H9 (cell line): ENCODE results near the gene KRT32. TPM values are rescaled to one million over a fixed set of nuclear protein-coding genes. Genes with fewer than 3 reads are reported as not detected.

Experiments
- DNase-seq: peaks from one replicate; pipeline ENCODE4 v3.0.0-alpha.2; 2017
- H2AFZ ChIP-seq: one replicate; pipeline ENCODE4 v1.6.1; 2013; ENCODE audit warnings: mild to moderate bottlenecking, low read length, control low read depth, moderate library complexity
- H2AK5ac ChIP-seq: 2 replicates; pipeline ENCODE4 v1.6.1; 2013; ENCODE audit warnings: low read length, control low read depth, mixed read lengths; ENCODE audit not compliant: insufficient read length
- H2BK120ac ChIP-seq: one replicate; pipeline ENCODE4 v1.6.1; 2013; ENCODE audit warnings: low read depth, mild to moderate bottlenecking, low read length, control low read depth, inconsistent platforms; ENCODE audit not compliant: poor library complexity, severe bottlenecking
- H2BK12ac ChIP-seq: 2 replicates; pipeline ENCODE4 v1.6.1; 2013; ENCODE audit warnings: low read length, control low read depth, mixed read lengths, low read depth; ENCODE audit not compliant: insufficient read length
- H2BK15ac ChIP-seq: 2 replicates; pipeline ENCODE4 v1.6.1; 2013; ENCODE audit warnings: low read depth, low read length, control low read depth
- H2BK20ac ChIP-seq: one replicate; pipeline ENCODE4 v1.6.1; 2013; ENCODE audit warnings: low read depth, mild to moderate bottlenecking, low read length, control low read depth, inconsistent platforms; ENCODE audit not compliant: poor library complexity, severe bottlenecking
- H2BK5ac ChIP-seq: 2 replicates; pipeline ENCODE4 v1.6.1; 2013; ENCODE audit warnings: low read length, control low read depth, mixed read lengths; ENCODE audit not compliant: insufficient read length
- H3K14ac ChIP-seq: 2 replicates; pipeline ENCODE4 v1.6.1; 2013; ENCODE audit warnings: low read length, control low read depth; ENCODE audit not compliant: insufficient read depth
- H3K18ac ChIP-seq: 2 replicates; pipeline ENCODE4 v1.6.1; 2013; ENCODE audit warnings: low read depth, mild to moderate bottlenecking, mixed read lengths, low read length, control low read depth; ENCODE audit not compliant: insufficient read length
- H3K23ac ChIP-seq: 2 replicates; pipeline ENCODE4 v1.6.1; 2013; ENCODE audit warnings: low read length, control low read depth, mixed read lengths, low read depth; ENCODE audit not compliant: insufficient read length
- H3K23me2 ChIP-seq: 2 replicates; pipeline ENCODE4 v1.6.1; 2013; ENCODE audit warnings: low read depth, mild to moderate bottlenecking, mixed read lengths, low read length, control low read depth; ENCODE audit not compliant: insufficient read length, poor library complexity, severe bottlenecking
- H3K27ac ChIP-seq: 2 replicates; pipeline ENCODE4 v1.5.1; 2013; ENCODE audit warnings: low read length, control low read depth, mixed read lengths, low read depth; ENCODE audit not compliant: insufficient read length
- H3K27me3 ChIP-seq: 2 replicates; pipeline ENCODE4 v1.6.1; 2013; ENCODE audit warnings: low read length, control low read depth, inconsistent platforms; ENCODE audit not compliant: insufficient read depth
- H3K4ac ChIP-seq: 2 replicates; pipeline ENCODE4 v1.6.1; 2013; ENCODE audit warnings: low read depth, mild to moderate bottlenecking, control low read depth, inconsistent platforms, low read length, moderate library complexity
- H3K4me1 ChIP-seq: 2 replicates; pipeline ENCODE4 v1.6.1; 2013; ENCODE audit warnings: low read length, control low read depth, inconsistent platforms; ENCODE audit not compliant: insufficient read depth
- H3K4me2 ChIP-seq: 2 replicates; pipeline ENCODE4 v1.6.1; 2013; ENCODE audit warnings: low read length, control low read depth, mixed read lengths; ENCODE audit not compliant: insufficient read length, insufficient read depth
- H3K56ac ChIP-seq: 2 replicates; pipeline ENCODE4 v1.6.1; 2013; ENCODE audit warnings: low read depth, mild to moderate bottlenecking, mixed read lengths, low read length, control low read depth; ENCODE audit not compliant: insufficient read length
- H3K79me1 ChIP-seq: 2 replicates; pipeline ENCODE4 v1.6.1; 2013; ENCODE audit warnings: low read depth, mild to moderate bottlenecking, moderate library complexity, low read length, control low read depth, inconsistent platforms; ENCODE audit not compliant: insufficient read depth, poor library complexity, severe bottlenecking
- H3K79me2 ChIP-seq: 2 replicates; pipeline ENCODE4 v1.6.1; 2013; ENCODE audit warnings: low read length, control low read depth, inconsistent platforms; ENCODE audit not compliant: insufficient read depth
- H3K9ac ChIP-seq: 2 replicates; pipeline ENCODE4 v1.6.1; 2013; ENCODE audit warnings: low read length, control low read depth, mixed read lengths; ENCODE audit not compliant: insufficient read length; ENCODE audit errors: extremely low read depth
- H3K9me3 ChIP-seq: one replicate; pipeline ENCODE4 v1.6.1; 2013; ENCODE audit warnings: low read depth, low read length, inconsistent platforms; ENCODE audit not compliant: control insufficient read depth
- H3T11ph ChIP-seq: one replicate; pipeline ENCODE4 v1.6.1; 2013; ENCODE audit warnings: mild to moderate bottlenecking, low read length, control low read depth, inconsistent platforms
- H4K20me1 ChIP-seq: one replicate; pipeline ENCODE4 v1.6.1; 2013; ENCODE audit not compliant: control insufficient read depth, insufficient read length, insufficient read depth
- H4K5ac ChIP-seq: 2 replicates; pipeline ENCODE4 v1.6.1; 2013; ENCODE audit warnings: low read depth, mild to moderate bottlenecking, mixed read lengths, low read length, control low read depth; ENCODE audit not compliant: insufficient read length
- H4K8ac ChIP-seq: replicated peaks from 2 replicates; pipeline ENCODE4 v1.6.1; 2013; ENCODE audit warnings: low read length, control low read depth, mixed read lengths, low read depth; ENCODE audit not compliant: insufficient read length
- H4K91ac ChIP-seq: 2 replicates; pipeline ENCODE4 v1.6.1; 2013; ENCODE audit warnings: low read depth, mild to moderate bottlenecking, moderate library complexity, mixed read lengths, low read length, control low read depth; ENCODE audit not compliant: insufficient read length
- H3K27ac Mint-ChIP-seq, 3 experiments: 2 replicates in 2 of 3; 3 replicates in 1 of 3; pipeline ENCODE4 v1.8.0; 2020 to 2021; ENCODE audit warnings: mixed read lengths in 3 of 3, mild to moderate bottlenecking in 1 of 3, moderate library complexity in 1 of 3
- H3K27me3 Mint-ChIP-seq: 2 replicates; pipeline ENCODE4 v1.8.0; 2021; ENCODE audit warnings: low read depth, mild to moderate bottlenecking, moderate library complexity, mixed read lengths
- H3K36me3 Mint-ChIP-seq, 3 experiments: 2 replicates in 2 of 3; 3 replicates in 1 of 3; pipeline ENCODE4 v1.8.0; 2020 to 2021; ENCODE audit warnings: low read depth in 3 of 3, mixed read lengths in 3 of 3; ENCODE audit not compliant: insufficient read depth in 1 of 3
- H3K4me1 Mint-ChIP-seq, 2 experiments: 2 replicates each; pipeline ENCODE4 v1.8.0; 2020; ENCODE audit warnings: mixed read lengths in 2 of 2
- H3K4me3 Mint-ChIP-seq, 2 experiments: 2 replicates in 1 of 2; 3 replicates in 1 of 2; pipeline ENCODE4 v1.8.0; 2020 to 2021; ENCODE audit warnings: mild to moderate bottlenecking in 2 of 2, mixed read lengths in 2 of 2, moderate library complexity in 1 of 2
- H3K9me3 Mint-ChIP-seq, 2 experiments: 2 replicates in 1 of 2; 3 replicates in 1 of 2; pipeline ENCODE4 v1.8.0; 2020; ENCODE audit warnings: mild to moderate bottlenecking in 2 of 2, mixed read lengths in 2 of 2, moderate library complexity in 1 of 2
- WGBS: extraction: QIAGEN DNeasy Blood & Tissue Kit; methylation state at CpG from one replicate; pipeline ENCODE4 v1.1.7; 2013; ENCODE audit warnings: missing lambda C conversion rate, low lambda C conversion rate, mixed read lengths; ENCODE audit not compliant: insufficient read length; ENCODE audit errors: extremely low coverage; 5-methylcytosine and 5-hydroxymethylcytosine counted together
- total RNA-seq: library from RNA; stranded (reverse); gene quantifications from 2 replicates; pipeline ENCODE4 v1.2.1, GENCODE V29; 2021
- TF ChIP-seq, protein P1 (sequence below): fragments of 200-600 bp; sonication (generic); conservative IDR thresholded peaks from 3 replicates; pipeline ENCODE4 v1.8.0; 2021; ENCODE audit warnings: antibody characterized with exemption, mild to moderate bottlenecking

Gene KRT32
- total RNA-seq, 1 experiment from 2014 or later = not detected

DNA sequence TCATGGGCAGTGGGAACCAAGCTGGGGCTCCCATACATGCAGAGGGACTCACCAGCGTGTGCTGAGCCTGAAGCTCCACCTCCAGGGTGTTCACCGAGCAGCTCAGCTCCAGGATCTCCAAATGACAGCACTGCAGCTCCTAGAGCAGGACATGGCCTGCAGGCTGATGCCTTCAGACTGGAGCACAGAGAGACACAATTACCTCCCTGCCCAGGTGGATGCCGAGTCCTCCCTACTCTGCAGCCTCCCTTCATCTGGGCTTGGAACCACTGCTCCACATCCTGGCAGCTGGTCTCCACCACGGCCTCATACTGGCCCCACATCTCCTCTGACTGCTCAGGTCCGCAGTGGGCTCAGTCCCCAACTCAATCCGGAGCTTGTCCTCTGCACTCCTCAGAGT lies 18.2 kb downstream of the KRT32 start:
- no peak overlapping the region for H2BK120ac ChIP-seq
- no peak overlapping the region for H2BK15ac ChIP-seq

More for the DNA sequence above, 18.2 kb downstream of the KRT32 start:
- Histone ChIP-seq H3K79me2 (no peaks in the 10 kb centered on the region), H3K4ac (no peak overlapping the region), H2BK5ac (no peak overlapping the region), H2AK5ac (no peak overlapping the region), H4K91ac (no peak overlapping the region), H3K23ac (no peak overlapping the region), H3K27ac (no peak overlapping the region), H3K9ac (no peak overlapping the region), H3K14ac (no peak overlapping the region), H4K8ac (no peak overlapping the region), H3T11ph (no peak overlapping the region), H2BK12ac (no peak overlapping the region), H3K4me2 (no peak overlapping the region), H2AFZ (no peak overlapping the region), H4K5ac (no peak overlapping the region), H3K79me1 (no peaks in the 10 kb centered on the region), H3K18ac (no peak overlapping the region), H3K4me1 (no peaks in the 10 kb centered on the region), H3K23me2 (no peaks in the 10 kb centered on the region), H4K20me1 (no peaks in the 10 kb centered on the region), H3K27me3 (no peaks in the 10 kb centered on the region), H3K56ac (no peak overlapping the region), H3K9me3 (peaks cover 12% of the 10 kb centered on the region), H2BK20ac (no peak overlapping the region)
- Mint-ChIP-seq H3K4me1 (no peaks in the 10 kb centered on the region), H3K4me3 (no peak overlapping the region), H3K9me3 (peaks cover 3 to 13% of the 10 kb centered on the region in 2 experiments), H3K27me3 (peaks cover 19% of the 10 kb centered on the region), H3K36me3 (no peaks in the 10 kb centered on the region; a peak in 4 of 7 replicates), H3K27ac (no peak overlapping the region)
- TF ChIP-seq, protein P1, sequence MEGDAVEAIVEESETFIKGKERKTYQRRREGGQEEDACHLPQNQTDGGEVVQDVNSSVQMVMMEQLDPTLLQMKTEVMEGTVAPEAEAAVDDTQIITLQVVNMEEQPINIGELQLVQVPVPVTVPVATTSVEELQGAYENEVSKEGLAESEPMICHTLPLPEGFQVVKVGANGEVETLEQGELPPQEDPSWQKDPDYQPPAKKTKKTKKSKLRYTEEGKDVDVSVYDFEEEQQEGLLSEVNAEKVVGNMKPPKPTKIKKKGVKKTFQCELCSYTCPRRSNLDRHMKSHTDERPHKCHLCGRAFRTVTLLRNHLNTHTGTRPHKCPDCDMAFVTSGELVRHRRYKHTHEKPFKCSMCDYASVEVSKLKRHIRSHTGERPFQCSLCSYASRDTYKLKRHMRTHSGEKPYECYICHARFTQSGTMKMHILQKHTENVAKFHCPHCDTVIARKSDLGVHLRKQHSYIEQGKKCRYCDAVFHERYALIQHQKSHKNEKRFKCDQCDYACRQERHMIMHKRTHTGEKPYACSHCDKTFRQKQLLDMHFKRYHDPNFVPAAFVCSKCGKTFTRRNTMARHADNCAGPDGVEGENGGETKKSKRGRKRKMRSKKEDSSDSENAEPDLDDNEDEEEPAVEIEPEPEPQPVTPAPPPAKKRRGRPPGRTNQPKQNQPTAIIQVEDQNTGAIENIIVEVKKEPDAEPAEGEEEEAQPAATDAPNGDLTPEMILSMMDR = no peak
- no peak for DNase-seq
- no CpG with 5 or more reads among the region's 6 CpGs for WGBS
